Astrocyte of the cerebellum (primary cell): ENCODE measurements around the gene ADCY7.

Experiments
- DNase-seq: peaks from one replicate; pipeline ENCODE4 v3.0.0-alpha.2; 2011; ENCODE audit warnings: low read depth
- H3K4me3 ChIP-seq: 2 replicates; pipeline ENCODE4 v1.5.1; 2011; ENCODE audit warnings: mild to moderate bottlenecking, low read depth, low read length, moderate library complexity
- in situ Hi-C: cut with HindIII; loops from 2 replicates; pipeline ENCODE4 v1.10.0; 2017; ENCODE audit warnings: low sequenced_read_pairs
- TF ChIP-seq, protein P1 (sequence below): IDR thresholded peaks from 2 replicates; pipeline ENCODE4 v1.5.1; 2012; ENCODE audit warnings: low read length, low read depth, moderate library complexity, mild to moderate bottlenecking; ENCODE audit errors: missing control alignments

The ADCY7 gene

DNA sequence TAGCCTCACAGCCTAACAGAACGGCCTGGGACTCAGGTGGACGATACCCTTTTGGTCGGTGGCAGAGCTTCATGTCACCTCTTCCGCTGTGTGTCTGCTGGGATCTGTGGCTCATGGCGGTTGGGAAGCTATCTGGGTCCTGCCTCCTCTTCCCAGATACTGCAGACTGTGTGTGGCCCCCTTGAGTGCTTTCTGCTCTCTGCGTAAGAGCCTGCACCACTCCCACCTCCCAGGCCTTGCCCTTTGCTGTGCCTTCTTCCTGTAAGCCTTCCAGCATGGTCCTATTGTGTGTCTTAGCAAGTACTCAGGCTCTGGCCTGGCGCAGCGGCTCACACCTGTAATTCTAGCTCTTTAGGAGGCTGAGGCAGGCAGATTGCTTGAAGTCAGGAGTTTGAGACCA lies 17.5 kb upstream of the ADCY7 start:
- TF ChIP-seq, protein P1, sequence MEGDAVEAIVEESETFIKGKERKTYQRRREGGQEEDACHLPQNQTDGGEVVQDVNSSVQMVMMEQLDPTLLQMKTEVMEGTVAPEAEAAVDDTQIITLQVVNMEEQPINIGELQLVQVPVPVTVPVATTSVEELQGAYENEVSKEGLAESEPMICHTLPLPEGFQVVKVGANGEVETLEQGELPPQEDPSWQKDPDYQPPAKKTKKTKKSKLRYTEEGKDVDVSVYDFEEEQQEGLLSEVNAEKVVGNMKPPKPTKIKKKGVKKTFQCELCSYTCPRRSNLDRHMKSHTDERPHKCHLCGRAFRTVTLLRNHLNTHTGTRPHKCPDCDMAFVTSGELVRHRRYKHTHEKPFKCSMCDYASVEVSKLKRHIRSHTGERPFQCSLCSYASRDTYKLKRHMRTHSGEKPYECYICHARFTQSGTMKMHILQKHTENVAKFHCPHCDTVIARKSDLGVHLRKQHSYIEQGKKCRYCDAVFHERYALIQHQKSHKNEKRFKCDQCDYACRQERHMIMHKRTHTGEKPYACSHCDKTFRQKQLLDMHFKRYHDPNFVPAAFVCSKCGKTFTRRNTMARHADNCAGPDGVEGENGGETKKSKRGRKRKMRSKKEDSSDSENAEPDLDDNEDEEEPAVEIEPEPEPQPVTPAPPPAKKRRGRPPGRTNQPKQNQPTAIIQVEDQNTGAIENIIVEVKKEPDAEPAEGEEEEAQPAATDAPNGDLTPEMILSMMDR: no peak
- DNase-seq: no peak
- H3K4me3 ChIP-seq: no peak overlapping the region
- in situ Hi-C loops: no loop called here

DNA sequence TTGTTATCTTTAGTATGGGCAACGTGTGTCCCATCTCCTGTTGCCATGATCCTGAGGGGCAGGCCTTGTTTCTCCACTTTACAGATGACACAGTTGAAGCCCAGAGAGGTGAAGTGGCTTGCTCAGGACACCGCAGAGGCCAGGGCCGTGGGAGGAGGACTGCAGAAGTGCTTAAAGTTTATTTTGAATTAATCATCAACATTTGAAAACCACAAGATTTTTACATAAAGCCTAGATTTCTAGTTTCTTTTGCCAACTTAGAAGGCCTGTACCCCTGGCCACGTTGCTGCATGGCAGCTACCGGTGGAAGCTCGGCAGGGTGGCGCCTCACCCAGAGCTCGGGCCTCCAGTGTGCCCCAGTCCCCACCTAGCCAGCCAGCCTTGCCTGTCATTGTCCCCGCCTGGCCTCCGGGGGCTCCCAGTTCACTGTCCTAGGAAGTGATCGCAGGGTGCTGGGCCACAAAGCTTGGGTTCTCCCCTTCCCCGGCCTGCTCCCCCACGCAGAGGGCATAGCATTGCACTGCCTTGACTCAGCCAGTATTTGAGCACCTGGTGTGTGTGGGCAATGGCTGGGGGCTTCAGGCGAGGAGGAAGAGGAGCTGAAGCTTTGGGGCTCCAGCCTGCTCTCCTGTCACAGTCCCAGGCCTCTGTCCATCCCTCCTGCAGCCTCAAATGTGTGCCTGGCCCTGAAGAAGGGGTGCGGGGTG lies 14.8 kb upstream of the ADCY7 start:
- DNase-seq: peak; percentile 38
- H3K4me3 ChIP-seq: no peak overlapping the region
- TF ChIP-seq, protein P1: no peak
- in situ Hi-C loops: no loop called here

DNA sequence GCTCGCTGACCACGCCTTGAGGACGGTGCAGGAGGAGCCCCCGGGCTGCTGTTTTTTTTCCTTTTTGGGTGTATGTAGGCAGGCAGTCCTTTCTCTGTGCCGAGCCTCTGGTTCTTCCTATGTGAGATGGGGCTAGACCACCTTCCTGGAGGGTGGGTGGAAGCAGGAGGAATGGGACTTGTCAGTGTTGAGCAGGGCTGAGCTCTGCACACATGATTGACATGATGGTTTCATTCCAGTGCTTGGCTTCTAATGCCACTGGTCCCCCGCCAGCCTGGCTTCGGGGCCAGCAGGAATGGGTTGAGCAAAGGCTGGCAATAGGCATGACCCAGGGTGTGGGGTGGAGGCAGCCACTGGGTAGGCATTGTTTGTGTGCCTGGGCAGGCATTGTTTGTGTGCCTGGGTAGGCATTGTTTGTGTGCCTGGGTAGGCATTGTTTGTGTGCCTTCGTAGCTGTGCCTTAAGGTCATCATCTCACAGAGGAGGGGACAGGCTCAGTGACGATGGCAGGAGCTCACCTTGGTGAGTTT lies 14.2 kb upstream of the ADCY7 start:
- in situ Hi-C loops: no loop called here
- no peak overlapping the region for H3K4me3 ChIP-seq
- no peak for DNase-seq
- TF ChIP-seq, protein P1: no peak

DNA sequence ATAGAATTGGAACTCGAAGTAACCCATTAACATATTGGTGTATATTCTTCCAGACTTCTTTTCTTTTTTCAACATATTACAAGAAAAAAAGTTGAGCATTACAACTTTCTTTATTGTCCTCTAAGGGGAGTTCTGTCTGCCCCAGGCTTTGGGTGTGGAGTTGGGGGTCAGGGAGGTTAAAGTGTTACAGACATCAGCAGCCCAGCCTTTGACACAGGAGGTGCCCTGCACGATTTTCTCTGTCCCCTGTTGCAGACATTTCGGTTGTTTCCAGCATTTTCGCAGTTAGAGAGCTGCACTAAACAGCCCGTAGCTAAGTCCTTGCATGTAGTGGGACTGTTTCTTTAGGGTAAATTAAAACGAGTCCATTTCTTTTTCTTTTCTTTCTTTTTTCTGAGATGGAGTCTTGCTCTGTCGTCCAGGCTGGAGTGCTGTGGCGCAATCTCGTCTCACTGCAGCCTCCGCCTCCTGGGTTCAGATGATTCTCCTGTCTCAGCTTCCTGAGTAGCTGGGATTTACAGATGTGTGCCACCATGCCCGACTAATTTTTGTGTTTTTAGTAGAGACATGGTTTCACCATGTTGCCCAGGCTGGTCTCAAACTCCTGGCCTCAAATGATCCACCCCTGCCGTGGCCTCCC lies 13.4 kb upstream of the ADCY7 start:
- no peak for DNase-seq
- no peak overlapping the region for H3K4me3 ChIP-seq
- TF ChIP-seq, protein P1: no peak
- in situ Hi-C loops: no loop called here

DNA sequence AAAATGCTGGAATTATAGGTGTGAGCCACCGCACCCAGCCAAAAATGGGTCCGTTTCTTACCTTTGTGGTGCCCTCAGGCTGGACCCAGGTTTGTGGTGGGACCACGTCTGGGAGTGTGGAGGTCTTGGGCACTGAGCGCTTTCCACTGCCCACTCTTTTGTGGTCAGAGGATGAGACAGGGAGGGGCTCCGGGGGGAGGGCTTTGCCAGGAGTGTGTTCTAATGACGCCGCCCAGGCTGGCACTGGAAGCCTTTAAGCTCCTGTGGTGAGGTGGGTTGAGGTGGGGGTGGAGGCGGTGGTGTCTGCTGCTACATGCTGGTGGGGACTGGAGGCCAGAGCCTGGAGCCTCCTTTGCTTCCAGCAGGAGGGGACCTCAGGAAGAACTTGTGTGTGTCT lies 12.8 kb upstream of the ADCY7 start:
- H3K4me3 ChIP-seq: no peak overlapping the region
- TF ChIP-seq, protein P1: no peak
- in situ Hi-C loops: no loop called here
- no peak for DNase-seq

DNA sequence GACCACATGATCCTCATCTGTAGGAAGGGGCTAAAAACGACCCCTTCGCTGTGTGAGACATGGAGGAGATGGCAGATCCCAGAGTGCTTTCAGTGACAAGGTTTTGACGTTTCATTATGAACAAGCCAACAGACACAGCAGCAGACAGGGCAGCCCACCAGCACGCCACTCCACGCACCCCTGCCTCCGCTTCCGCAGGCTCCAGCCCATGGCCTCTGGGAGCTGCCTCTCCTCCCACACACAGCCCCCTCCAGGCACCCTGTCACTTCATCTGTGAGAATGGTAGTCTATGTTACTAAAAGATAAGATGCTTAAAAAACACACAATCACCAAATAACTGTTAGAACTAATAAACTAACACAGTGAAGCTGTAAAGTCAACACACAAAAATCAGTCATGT lies 12.3 kb upstream of the ADCY7 start:
- TF ChIP-seq, protein P1: no peak
- no peak for DNase-seq
- H3K4me3 ChIP-seq: no peak overlapping the region
- in situ Hi-C loops: no loop called here
